Measurements from ENCODE around the gene PTK6.

- TF ChIP-seq ELF4 (IDR thresholded peaks at IDR 0.05) (no peak), FOXA1 (IDR thresholded peaks at IDR 0.05) (no peak)
These were observed 42.0 kb upstream of the PTK6 start for GRCh38 chr20:63579017-63579694.
